K562 (cell line): ENCODE results near the gene UBXN10. TPM values are rescaled to one million over a fixed set of nuclear protein-coding genes. Genes with fewer than 3 reads are reported as not detected.

Experiments used
- ATF2 ChIP-seq: sonication (generic); formaldehyde crosslinking; IDR thresholded peaks from 2 replicates; pipeline ENCODE4 v1.8.1; 2022; ENCODE audit warnings: missing genetic modification reagents
- CBX3 ChIP-seq, 2 experiments: IDR thresholded peaks; 1 replicate in 1 of 2; 2 replicates in 1 of 2; pipeline ENCODE4 v1.6.1; 2012; ENCODE audit warnings: inconsistent platforms in 2 of 2, low read length in 2 of 2, borderline replicate concordance in 1 of 2, control low read depth in 1 of 2
- E2F3 ChIP-seq: fragments of 250-450 bp; sonication (Bioruptor Pico); IDR thresholded peaks from 2 replicates; pipeline ENCODE4 v1.4.0; 2020; ENCODE audit warnings: mild to moderate bottlenecking
- ERF ChIP-seq: fragments of 450-650 bp; formaldehyde crosslinking; IDR thresholded peaks from 2 replicates; pipeline ENCODE4 v1.4.0; 2020; ENCODE audit warnings: mild to moderate bottlenecking, mixed read lengths
- EWSR1 ChIP-seq: fragments of 450-650 bp; IDR thresholded peaks from 2 replicates; pipeline ENCODE4 v1.6.1; 2018; ENCODE audit warnings: borderline replicate concordance, mild to moderate bottlenecking, low read depth, moderate library complexity; ENCODE audit not compliant: partially characterized antibody
- FOXA1 ChIP-seq: fragments of 450-650 bp; IDR thresholded peaks from 2 replicates; pipeline ENCODE4 v1.6.1; 2016; ENCODE audit warnings: mild to moderate bottlenecking, borderline replicate concordance
- HDAC1 ChIP-seq, 2 experiments: fragments of 450-650 bp; IDR thresholded peaks; 2 replicates each; pipeline ENCODE4 v1.6.1; 2016 to 2017; ENCODE audit warnings: inconsistent platforms in 1 of 2, mild to moderate bottlenecking in 1 of 2, moderate library complexity in 1 of 2
- HMGXB4 ChIP-seq: sonication (generic); formaldehyde crosslinking; IDR thresholded peaks from 2 replicates; pipeline ENCODE4 v1.8.1; 2023; ENCODE audit warnings: mild to moderate bottlenecking, missing genetic modification reagents
- HOXB6 ChIP-seq: fragments of 250-450 bp; sonication (Bioruptor Pico); IDR thresholded peaks from 2 replicates; pipeline ENCODE4 v1.5.1; 2022; ENCODE audit warnings: mild to moderate bottlenecking, borderline replicate concordance
- KDM2B ChIP-seq: fragments of 250-450 bp; sonication (Bioruptor Pico); IDR thresholded peaks from 2 replicates; pipeline ENCODE4 v1.8.0; 2021; ENCODE audit warnings: mild to moderate bottlenecking, moderate library complexity
- MCM2 ChIP-seq: fragments of 450-650 bp; IDR thresholded peaks from 2 replicates; pipeline ENCODE4 v1.6.1; 2017; ENCODE audit warnings: low read depth, mild to moderate bottlenecking
- MXI1 ChIP-seq: IDR thresholded peaks from 2 replicates; pipeline ENCODE4 v1.6.1; 2011; ENCODE audit warnings: low read depth, mild to moderate bottlenecking, improper control_type of control experiment, low read length
- NR1H2 ChIP-seq: sonication (generic); formaldehyde crosslinking; IDR thresholded peaks from 2 replicates; pipeline ENCODE4 v1.4.0; 2020; ENCODE audit warnings: mild to moderate bottlenecking, missing genetic modification reagents
- PTRF ChIP-seq: fragments of 450-650 bp; IDR thresholded peaks from 2 replicates; pipeline ENCODE4 v1.6.1; 2016; ENCODE audit warnings: mild to moderate bottlenecking, missing genetic modification characterization, missing compliant biosample characterization
- RAD21 ChIP-seq, 2 experiments: fragments of 250-450 bp in 1 of 2; fragments of 450-650 bp in 1 of 2; sonication (Bioruptor Pico) in 1 of 2; formaldehyde crosslinking in 1 of 2; IDR thresholded peaks in 1 of 2; conservative IDR thresholded peaks in 1 of 2; 2 replicates each; pipeline versions ENCODE4 v1.4.0 to v1.8.0; 2020 to 2022; ENCODE audit warnings: mild to moderate bottlenecking in 2 of 2, moderate library complexity in 1 of 2
- TARDBP ChIP-seq: fragments of 450-650 bp; IDR thresholded peaks from 2 replicates; pipeline ENCODE4 v1.6.1; 2016
- TCF3 ChIP-seq: sonication (generic); formaldehyde crosslinking; IDR thresholded peaks from 2 replicates; pipeline ENCODE4 v1.4.0; 2020; ENCODE audit warnings: mild to moderate bottlenecking, missing genetic modification reagents
- XRCC3 ChIP-seq: fragments of 450-650 bp; IDR thresholded peaks from 2 replicates; pipeline ENCODE4 v1.6.1; 2017; ENCODE audit warnings: mild to moderate bottlenecking, moderate library complexity
- ZNF3 ChIP-seq: fragments of 250-450 bp; sonication (Bioruptor Pico); IDR thresholded peaks from 2 replicates; pipeline ENCODE4 v1.5.0; 2021; ENCODE audit warnings: mild to moderate bottlenecking, moderate library complexity
- ZNF431 ChIP-seq: sonication (generic); formaldehyde crosslinking; IDR thresholded peaks from 2 replicates; pipeline ENCODE4 v1.8.0; 2022; ENCODE audit warnings: mild to moderate bottlenecking, missing genetic modification reagents
- ZNF511 ChIP-seq: sonication (generic); formaldehyde crosslinking; IDR thresholded peaks from 2 replicates; pipeline ENCODE4 v1.8.0; 2022; ENCODE audit warnings: mild to moderate bottlenecking, missing genetic modification reagents
- ZNF586 ChIP-seq: fragments of 450-650 bp; formaldehyde crosslinking; conservative IDR thresholded peaks from 2 replicates; pipeline ENCODE4 v1.4.0; 2020; ENCODE audit warnings: mild to moderate bottlenecking, moderate library complexity
- ZNF609 ChIP-seq: sonication (generic); formaldehyde crosslinking; IDR thresholded peaks from 2 replicates; pipeline ENCODE4 v1.8.1; 2023; ENCODE audit warnings: missing genetic modification reagents, mild to moderate bottlenecking, borderline replicate concordance
- polyA plus RNA-seq, 8 experiments: library from polyadenylated mRNA; depleted of rRNA in 4 of 8; stranded (reverse) in 5 of 8; unstranded in 3 of 8; fragments of >200 nt; fragmentation: Nextera tagmentation in 2 of 8; fragmentation: Illumina TruSeq in 1 of 8; extraction: Ambion mirVana in 2 of 8; extraction: Trizol in 1 of 8; gene quantifications; 2 replicates each; pipeline versions ENCODE4 v1.2.1 to v1.2.3, GENCODE V29; 2011 to 2014; ENCODE audit warnings: inconsistent platforms in 1 of 8, missing spikeins in 1 of 8
- total RNA-seq, 7 experiments: library from RNA; depleted of rRNA in 6 of 7; stranded (reverse); fragments of >200 nt in 6 of 7; fragmentation: Illumina TruSeq in 2 of 7; extraction: Trizol in 2 of 7; gene quantifications; 2 replicates each; pipeline versions ENCODE4 v1.2.1 to v1.2.3, GENCODE V29; 2011 to 2021; ENCODE audit warnings: low replicate concordance in 1 of 7

The UBXN10 gene
- total and polyA plus RNA-seq, 9 of the 15 experiments (the other 6 are each of a cell fraction or from before 2014, with no cell fraction given): 10.7 to 17.7 (median 13.6) TPM

GRCh38 chr1:20198918-20199317 lies 13.0 kb downstream of the UBXN10 start (continued):
- TF ChIP-seq CBX3 (IDR thresholded peaks at IDR 0.05; ENCODE audit: borderline replicate concordance in 1 of 2, low read length in 2 of 2): no peak
- no peak; the same call in 1 of the 2 replicates for TF ChIP-seq MXI1
- TF ChIP-seq XRCC3: no peak
- TF ChIP-seq ATF2: no peak
- TF ChIP-seq KDM2B: no peak
- TF ChIP-seq E2F3 (CRISPR knock-in tag): no peak
- no peak for TF ChIP-seq NR1H2 (CRISPR knock-in tag)
- no peak for TF ChIP-seq RAD21 (CRISPR knock-in tag; conservative IDR thresholded peaks at IDR 0.05 in 1 of 2, IDR thresholded peaks at IDR 0.05 in 1 of 2)
- TF ChIP-seq PTRF (tag): no peak
- peak; percentile 96 for TF ChIP-seq TCF3 (CRISPR knock-in tag)
- no peak for TF ChIP-seq ZNF609 (CRISPR knock-in tag)
- no peak for TF ChIP-seq ZNF511 (CRISPR knock-in tag)
- TF ChIP-seq ERF: no peak
- TF ChIP-seq EWSR1: no peak
- no peak for TF ChIP-seq ZNF586
- no peak for TF ChIP-seq HMGXB4
- peak; percentile 36 to 56; a peak in 3 of 4 replicates for TF ChIP-seq HDAC1 (IDR thresholded peaks at IDR 0.05)
- no peak for TF ChIP-seq HOXB6 (CRISPR knock-in tag)
- no peak for TF ChIP-seq FOXA1
- TF ChIP-seq ZNF431 (CRISPR knock-in tag): no peak
- no peak for TF ChIP-seq MCM2
- TF ChIP-seq ZNF3 (CRISPR knock-in tag): no peak
- TF ChIP-seq TARDBP: no peak
